Colonic mucosa (tissue), 4 donors: ENCODE data around the gene TTYH2. TPM values are rescaled to one million over a fixed set of nuclear protein-coding genes. Genes with fewer than 3 reads are reported as not detected.
"Not testable (repeated sequence)": the region's sequence is repeated elsewhere in the genome, so short reads cannot be mapped to it uniquely, and the experiment has no call there.

Experiments
- DNase-seq: peaks from one replicate; pipeline ENCODE4 v3.0.0-alpha.2; 2020
- H3K27ac ChIP-seq: fragments of 200-600 bp; one replicate; pipeline ENCODE4 v1.8.0; 2021
- H3K27me3 ChIP-seq: fragments of 200-600 bp; one replicate; pipeline ENCODE4 v1.8.0; 2021
- H3K36me3 ChIP-seq: fragments of 200-600 bp; one replicate; pipeline ENCODE4 v1.8.0; 2021
- H3K4me1 ChIP-seq: fragments of 200-600 bp; one replicate; pipeline ENCODE4 v1.8.0; 2021; ENCODE audit warnings: mild to moderate bottlenecking
- H3K4me3 ChIP-seq: fragments of 200-600 bp; one replicate; pipeline ENCODE4 v1.8.0; 2021
- H3K9ac ChIP-seq, 2 donors: one replicate each; pipeline ENCODE4 v1.7.0; 2013; ENCODE audit warnings: control low read depth in 2 of 2, low read depth in 2 of 2, low read length in 2 of 2
- H3K9me3 ChIP-seq: fragments of 200-600 bp; one replicate; pipeline ENCODE4 v1.8.0; 2021
- CTCF ChIP-seq: fragments of 200-600 bp; IDR thresholded peaks from one replicate; pipeline ENCODE4 v1.8.0; 2022; ENCODE audit warnings: antibody characterized with exemption, mild to moderate bottlenecking
- intact Hi-C: fragments of 100-400 bp; cut with DNase I; formaldehyde crosslinking; loops from one replicate; pipeline ENCODE4 v1.14.1; 2022
- total RNA-seq, 2 donors: library from RNA; stranded (reverse); fragmentation: NEBNext Ultra II Directional in 1 of 2; extraction: Animal tissue kit (Norgen Biotek cat#: 25700) in 1 of 2; gene quantifications; one replicate each; pipeline ENCODE4 v1.2.1, GENCODE V29; 2021
- donor health status: healthy.
- donor health status: DM: no; HTN: no; CAD: no.
- donor health status: DM: no; HTN: no; CAD: no.

TTYH2 gene
- total RNA-seq, 2 donors from 2014 or later, result 0.86 to 2.9 TPM

GRCh38 chr17:74187761-74188160, 25.6 kb upstream of the TTYH2 start:
- TF ChIP-seq CTCF, result no peak
- Histone ChIP-seq H3K27ac (no peak overlapping the region), H3K9ac (no peak overlapping the region), H3K4me1 (peaks cover 3% of the 10 kb centered on the region), H3K36me3 (no peaks in the 10 kb centered on the region), H3K27me3 (no peaks in the 10 kb centered on the region), H3K4me3 (no peak overlapping the region), H3K9me3 (no peaks in the 10 kb centered on the region)
- DNase-seq, result no peak
- intact Hi-C loops, result no loop called here

- H3K4me3 ChIP-seq, intact Hi-C loops, H3K4me1 ChIP-seq, H3K27ac ChIP-seq, DNase-seq, H3K9me3 ChIP-seq, H3K9ac ChIP-seq, H3K27me3 ChIP-seq, H3K36me3 ChIP-seq: not testable (repeated sequence)
Measured at GRCh38 chr17:74188687-74189086, 24.7 kb upstream of the TTYH2 start.

- Histone ChIP-seq H3K27me3 (no peaks in the 10 kb centered on the region), H3K9ac (no peak overlapping the region), H3K27ac (no peak overlapping the region), H3K36me3 (no peaks in the 10 kb centered on the region), H3K9me3 (no peaks in the 10 kb centered on the region), H3K4me3 (no peak overlapping the region), H3K4me1 (peaks cover 5% of the 10 kb centered on the region)
- no peak for DNase-seq
- no peak for TF ChIP-seq CTCF
- intact Hi-C loops, result no loop called here
Measured at GRCh38 chr17:74190154-74190553, 23.2 kb upstream of the TTYH2 start.

GRCh38 chr17:74190807-74191406, 22.5 kb upstream of the TTYH2 start:
- H3K9ac ChIP-seq, result no peak overlapping the region
- no peak overlapping the region for H3K27ac ChIP-seq
- TF ChIP-seq CTCF, result no peak
- H3K36me3 ChIP-seq, result no peaks in the 10 kb centered on the region
- H3K9me3 ChIP-seq, result no peaks in the 10 kb centered on the region
- peaks cover 5% of the 10 kb centered on the region for H3K4me1 ChIP-seq
- intact Hi-C loops, result no loop called here
- DNase-seq, result no peak
- H3K4me3 ChIP-seq, result no peak overlapping the region
- H3K27me3 ChIP-seq, result no peaks in the 10 kb centered on the region

- H3K9ac ChIP-seq, result no peak overlapping the region
- TF ChIP-seq CTCF, result no peak
- no peaks in the 10 kb centered on the region for H3K9me3 ChIP-seq
- no peaks in the 10 kb centered on the region for H3K36me3 ChIP-seq
- H3K4me3 ChIP-seq, result no peak overlapping the region
- intact Hi-C loops, result no loop called here
- H3K4me1 ChIP-seq, result peaks cover 5% of the 10 kb centered on the region
- H3K27me3 ChIP-seq, result no peaks in the 10 kb centered on the region
- peak; percentile 32 for DNase-seq
- no peak overlapping the region for H3K27ac ChIP-seq
Measured at GRCh38 chr17:74192950-74193781, 20.2 kb upstream of the TTYH2 start.

- H3K4me3 ChIP-seq, result no peak overlapping the region
- no peak for TF ChIP-seq CTCF
- no peaks in the 10 kb centered on the region for H3K27me3 ChIP-seq
- H3K9me3 ChIP-seq, result no peaks in the 10 kb centered on the region
- intact Hi-C loops, result no loop called here
- no peak overlapping the region for H3K27ac ChIP-seq
- no peak for DNase-seq
- peaks cover 5% of the 10 kb centered on the region for H3K4me1 ChIP-seq
- H3K9ac ChIP-seq, result no peak overlapping the region
- no peaks in the 10 kb centered on the region for H3K36me3 ChIP-seq
Measured at GRCh38 chr17:74194682-74195081, 18.7 kb upstream of the TTYH2 start.
